Lung (tissue), 13 donors: ENCODE measurements around the gene ZBTB11. TPM values are rescaled to one million over a fixed set of nuclear protein-coding genes. Genes with fewer than 3 reads are reported as not detected.
"Not testable (repeated sequence)": the region's sequence is repeated elsewhere in the genome, so short reads cannot be mapped to it uniquely, and the experiment has no call there.

Experiments used
- ATAC-seq: fragments of 200-7000 bp; cut with Tn5 transposase; one replicate; pipeline ENCODE4 v1.9.1; 2020; ENCODE audit warnings: moderate number of reproducible peaks; ENCODE audit not compliant: insufficient read depth, low FRiP score
- DNase-seq, 3 donors: peaks; one replicate each; pipeline ENCODE4 v3.0.0-alpha.2; 2013 to 2017
- H3K27ac ChIP-seq, 2 donors: one replicate each; pipeline ENCODE4 v1.5.1; 2013; ENCODE audit warnings: mild to moderate bottlenecking in 2 of 2, moderate library complexity in 2 of 2, control low read depth in 1 of 2, inconsistent platforms in 1 of 2, low read depth in 1 of 2, low read length in 1 of 2
- H3K27me3 ChIP-seq, 3 donors: one replicate each; pipeline ENCODE4 v1.5.1; 2013; ENCODE audit warnings: low read length in 2 of 3; ENCODE audit not compliant: control insufficient read depth in 3 of 3, insufficient read depth in 3 of 3
- H3K36me3 ChIP-seq, 4 donors: one replicate each; pipeline ENCODE4 v1.5.1; 2013; ENCODE audit warnings: low read length in 4 of 4, mild to moderate bottlenecking in 1 of 4, moderate library complexity in 1 of 4; ENCODE audit not compliant: control insufficient read depth in 4 of 4, insufficient read depth in 4 of 4
- H3K4me1 ChIP-seq, 5 donors: one replicate each; pipeline ENCODE4 v1.5.1; 2013; ENCODE audit warnings: low read length in 5 of 5, mild to moderate bottlenecking in 2 of 5, moderate library complexity in 1 of 5; ENCODE audit not compliant: control insufficient read depth in 5 of 5, insufficient read depth in 5 of 5
- H3K4me3 ChIP-seq: one replicate; pipeline ENCODE4 v1.5.1; 2013; ENCODE audit warnings: mild to moderate bottlenecking, control low read depth, moderate library complexity
- H3K9ac ChIP-seq, 2 donors: one replicate each; pipeline ENCODE4 v1.5.1; 2013; ENCODE audit warnings: low read length in 2 of 2, control low read depth in 1 of 2; ENCODE audit not compliant: insufficient read depth in 1 of 2
- H3K9me3 ChIP-seq, 4 donors: one replicate each; pipeline ENCODE4 v1.5.1; 2013; ENCODE audit warnings: low read length in 3 of 4, mild to moderate bottlenecking in 1 of 4, moderate library complexity in 1 of 4; ENCODE audit not compliant: control insufficient read depth in 4 of 4, insufficient read depth in 3 of 4
- CTCF ChIP-seq: IDR thresholded peaks from 2 replicates; pipeline ENCODE4 v1.5.1; 2012; ENCODE audit warnings: mild to moderate bottlenecking; ENCODE audit errors: control extremely low read depth, extremely low read depth
- WGBS, 2 donors: extraction: QIAGEN DNeasy Blood & Tissue Kit; methylation state at CpG; one replicate each; pipeline ENCODE4 v1.1.7; 2013; 5-methylcytosine and 5-hydroxymethylcytosine counted together
- polyA plus RNA-seq, 2 donors: library from polyadenylated mRNA; stranded (reverse); fragments of 200-250 nt; gene quantifications; one replicate each; pipeline ENCODE4 v1.2.1, GENCODE V29; 2013
- small RNA-seq: library from RNA; depleted of rRNA; stranded (forward); fragments of <200 nt; gene quantifications from one replicate; pipeline ENCODE3, GENCODE V24; 2014; ENCODE audit warnings: low replicate concordance
- total RNA-seq, 2 donors: library from RNA; depleted of rRNA in 1 of 2; stranded (reverse); fragments of >200 nt in 1 of 2; gene quantifications; one replicate each; pipeline ENCODE4 v1.2.1, GENCODE V29; 2014 to 2021
- donor health status: control.
- donor health status: control.
- donor health status: Bipolar disorder and iron deficiency.
- donor health status: healthy.
- donor health status: DM: yes; HTN: yes; CAD: no.

Gene ZBTB11
- total and polyA plus RNA-seq, 4 donors, result 7.5 to 42.5 (median 11.8) TPM

GRCh38 chr3:101611023-101611422 lies 65.9 kb downstream of the ZBTB11 start:
- no peaks in the 10 kb centered on the region for H3K4me1 ChIP-seq
- WGBS, 2 donors, result 90 to 91% methylated on average over 2 of the region's 2 CpGs
- H3K36me3 ChIP-seq, result no peaks in the 10 kb centered on the region
- H3K27me3 ChIP-seq, result no peaks in the 10 kb centered on the region
- DNase-seq (no peak), ATAC-seq (no peak)
- no peak for TF ChIP-seq CTCF
- H3K9me3 ChIP-seq, result no peaks in the 10 kb centered on the region
- no peak overlapping the region for H3K9ac ChIP-seq
- H3K27ac ChIP-seq, result no peak overlapping the region
- no peak overlapping the region for H3K4me3 ChIP-seq

DNA sequence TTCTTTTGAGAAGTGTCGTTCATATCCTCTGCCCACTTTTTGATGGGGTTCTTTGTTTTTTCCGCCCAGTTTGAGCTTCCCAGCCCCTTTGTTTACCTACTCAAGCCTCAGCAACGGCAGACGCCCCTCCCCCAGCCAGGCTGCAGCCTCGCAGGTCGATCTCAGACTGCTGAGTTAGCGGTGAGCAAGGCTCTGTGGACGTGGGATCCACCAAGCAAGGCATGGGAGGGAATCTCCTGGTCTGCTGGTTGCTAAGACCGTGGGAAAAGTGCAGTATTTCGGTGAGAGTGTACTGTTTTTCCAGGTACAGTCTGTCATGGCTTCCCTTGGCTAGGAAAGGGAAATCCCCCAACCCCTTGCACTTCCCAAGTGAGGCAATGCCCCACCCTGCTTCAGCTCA lies 71.5 kb downstream of the ZBTB11 start:
- not testable (repeated sequence) for ATAC-seq

GRCh38 chr3:101603184-101603583 lies 73.7 kb downstream of the ZBTB11 start:
- H3K4me1 ChIP-seq, result no peaks in the 10 kb centered on the region
- no peak overlapping the region for H3K4me3 ChIP-seq
- WGBS, 2 donors, result 95 to 97% methylated on average over 1 of the region's 1 CpG
- no peak for TF ChIP-seq CTCF
- H3K27me3 ChIP-seq, result no peaks in the 10 kb centered on the region
- peaks cover 0 to 2% (median 0%) of the 10 kb centered on the region in 4 donors for H3K36me3 ChIP-seq
- DNase-seq, result no peak
- no peak for ATAC-seq
- no peaks in the 10 kb centered on the region for H3K9me3 ChIP-seq
- H3K27ac ChIP-seq, result no peak overlapping the region
- no peak overlapping the region for H3K9ac ChIP-seq

More for the DNA sequence above, 71.5 kb downstream of the ZBTB11 start:
- not testable (repeated sequence) for H3K9me3 ChIP-seq, H3K27ac ChIP-seq, H3K4me3 ChIP-seq, H3K4me1 ChIP-seq, DNase-seq, H3K27me3 ChIP-seq, H3K36me3 ChIP-seq, H3K9ac ChIP-seq
- 80% methylated on average over 10 of the region's 10 CpGs for WGBS, 2 donors

DNA sequence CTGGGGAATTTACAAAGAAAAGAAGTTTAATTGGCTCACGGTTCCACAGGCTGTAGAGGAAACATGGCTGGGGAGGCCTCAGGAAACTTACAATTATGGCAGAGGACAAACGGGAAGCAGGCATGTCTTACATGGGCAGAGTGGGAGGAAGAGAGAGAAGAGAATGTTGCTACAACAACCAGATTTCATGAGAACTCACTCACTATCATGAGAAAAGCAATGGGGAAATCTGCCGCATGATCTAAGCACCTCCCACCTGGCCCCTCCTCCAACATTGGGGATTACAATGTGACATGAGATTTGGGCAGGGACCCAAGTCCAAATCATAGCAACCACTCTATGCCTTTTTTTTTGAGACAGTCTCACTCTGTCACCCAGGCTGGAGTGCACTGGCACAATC lies 74.2 kb downstream of the ZBTB11 start:
- no peaks in the 10 kb centered on the region for H3K4me1 ChIP-seq
- 87 to 90% methylated on average over 3 of the region's 3 CpGs for WGBS, 2 donors
- H3K27me3 ChIP-seq, result no peaks in the 10 kb centered on the region
- no peak overlapping the region for H3K4me3 ChIP-seq
- H3K27ac ChIP-seq, result no peak overlapping the region
- peaks cover 0 to 2% (median 0%) of the 10 kb centered on the region in 4 donors for H3K36me3 ChIP-seq
- no peaks in the 10 kb centered on the region for H3K9me3 ChIP-seq
- ATAC-seq (no peak), DNase-seq (no peak)
- no peak for TF ChIP-seq CTCF
- no peak overlapping the region for H3K9ac ChIP-seq

Small RNAs within 50 kb of the gene (small RNA-seq; reads per million reads assigned to genes)
- not detected for gene RF00019
- gene RNU6-1256P, result not detected
- 0.25 reads per million, percentile 23 among the genes with 10 or more reads in this experiment for gene RNY1P12

Other genes with a start within 250 kb of the ZBTB11 start
- gene SENP7, start 163.9 kb downstream of the ZBTB11 start, total RNA-seq, result 10 to 100 TPM; 12.8 to 73.9 TPM
- 10 to 100 TPM in 1 of 2 donors, 1 to 10 TPM in 1; 6.0 to 10.8 TPM for gene SENP7, start 163.9 kb downstream of the ZBTB11 start, polyA plus RNA-seq
- gene TRMT10C, start 115.3 kb downstream of the ZBTB11 start, total RNA-seq, result 10 to 100 TPM; 13.9 to 16.1 TPM
- 10 to 100 TPM; 15.1 to 17.0 TPM for gene TRMT10C, start 115.3 kb downstream of the ZBTB11 start, polyA plus RNA-seq
- gene PCNP, start 103.0 kb downstream of the ZBTB11 start, total RNA-seq, result 100 to 1,000 TPM; 123 to 195 TPM
- 10 to 100 TPM; 73.1 to 76.4 TPM for gene PCNP, start 103.0 kb downstream of the ZBTB11 start, polyA plus RNA-seq
- gene RPL24, start 9.6 kb upstream of the ZBTB11 start, total RNA-seq, result 1,000 to 10,000 TPM in 1 of 2 donors, 100 to 1,000 TPM in 1; 883 to 1,468 TPM
- gene RPL24, start 9.6 kb upstream of the ZBTB11 start, polyA plus RNA-seq, result 1,000 to 10,000 TPM; 1,147 to 4,516 TPM
- gene CEP97, start 47.5 kb upstream of the ZBTB11 start, total RNA-seq, result 10 to 100 TPM; 11.1 to 21.0 TPM
- 1 to 10 TPM; 1.9 to 2.1 TPM for gene CEP97, start 47.5 kb upstream of the ZBTB11 start, polyA plus RNA-seq
- 10 to 100 TPM in 1 of 2 donors, 1 to 10 TPM in 1; 6.5 to 14.2 TPM for gene NXPE3, start 102.1 kb upstream of the ZBTB11 start, total RNA-seq
- gene NXPE3, start 102.1 kb upstream of the ZBTB11 start, polyA plus RNA-seq, result 1 to 10 TPM; 4.5 to 9.5 TPM
- 10 to 100 TPM; 79.0 to 83.7 TPM for gene NFKBIZ, start 172.4 kb upstream of the ZBTB11 start, total RNA-seq
- 10 to 100 TPM; 27.6 to 94.8 TPM for gene NFKBIZ, start 172.4 kb upstream of the ZBTB11 start, polyA plus RNA-seq